Activated B cell treated with CpG ODN at 0.5 μM for 24 hours (primary cell): ENCODE data around the gene SLC52A1. TPM values are rescaled to one million over a fixed set of nuclear protein-coding genes. Genes with fewer than 3 reads are reported as not detected.

ENCODE experiments used
- ATAC-seq: fragments of 200-7000 bp; cut with Tn5 transposase; one replicate; pipeline ENCODE4 v1.10.0; 2021; ENCODE audit warnings: low read depth, mild to moderate bottlenecking, moderate library complexity
- CTCF ChIA-PET: fragments of 350-600 bp; sonication (Branson Sonifier 250); formaldehyde crosslinking; loops from one replicate; lab custom pipeline; 2021; ENCODE audit warnings: antibody characterized with exemption; lab: Charles Lee
- POLR2A ChIA-PET: fragments of 350-600 bp; sonication (Branson Sonifier 250); formaldehyde crosslinking; loops from one replicate; lab custom pipeline; 2021; ENCODE audit warnings: antibody characterized with exemption; lab: Charles Lee
- DNase-seq: peaks from one replicate; pipeline ENCODE4 v3.0.0; 2022
- H3K27ac Mint-ChIP-seq: one replicate; pipeline ENCODE4 v1.8.0; 2020; ENCODE audit warnings: mixed read lengths
- H3K27me3 Mint-ChIP-seq: one replicate; pipeline ENCODE4 v1.8.0; 2021; ENCODE audit warnings: mixed read lengths
- H3K36me3 Mint-ChIP-seq: one replicate; pipeline ENCODE4 v1.8.0; 2021; ENCODE audit warnings: low read depth, mixed read lengths
- H3K4me1 Mint-ChIP-seq: one replicate; pipeline ENCODE4 v1.8.0; 2021; ENCODE audit warnings: mixed read lengths
- H3K4me3 Mint-ChIP-seq: one replicate; pipeline ENCODE4 v1.8.0; 2020; ENCODE audit warnings: mild to moderate bottlenecking, mixed read lengths
- H3K9me3 Mint-ChIP-seq: one replicate; pipeline ENCODE4 v1.8.0; 2020; ENCODE audit warnings: mixed read lengths
- CTCF ChIP-seq: fragments of 200-600 bp; IDR thresholded peaks from one replicate; pipeline ENCODE4 v1.8.0; 2022; ENCODE audit warnings: antibody characterized with exemption, mild to moderate bottlenecking
- intact Hi-C: fragments of 100-400 bp; cut with micrococcal nuclease; formaldehyde crosslinking; loops from one replicate; pipeline ENCODE4 v1.15.1; 2024
- total RNA-seq: library from RNA; stranded (reverse); gene quantifications from 2 replicates; pipeline ENCODE4 v1.2.3, GENCODE V29; 2022

SLC52A1 gene
- total RNA-seq, 1 donor from 2014 or later, result 0.09 TPM

- ATAC-seq (no peak), DNase-seq (no peak)
- POLR2A ChIA-PET, result no interaction called here
- Mint-ChIP-seq H3K9me3 (no peaks in the 10 kb centered on the region), H3K4me3 (no peak overlapping the region), H3K36me3 (no peaks in the 10 kb centered on the region), H3K27me3 (no peaks in the 10 kb centered on the region), H3K4me1 (peaks cover 8% of the 10 kb centered on the region), H3K27ac (no peak overlapping the region)
- intact Hi-C loops, result no loop called here
- TF ChIP-seq CTCF, result no peak
- CTCF ChIA-PET, result no interaction called here
Measured at GRCh38 chr17:5042157-5043022, 7.2 kb upstream of the SLC52A1 start.

GRCh38 chr17:5034651-5035050 lies 575 bp downstream of the SLC52A1 start:
- peaks cover 10% of the 10 kb centered on the region for H3K27me3 Mint-ChIP-seq
- DNase-seq, result no peak
- no peaks in the 10 kb centered on the region for H3K36me3 Mint-ChIP-seq
- H3K27ac Mint-ChIP-seq, result no peak overlapping the region
- H3K4me3 Mint-ChIP-seq, result no peak overlapping the region
- intact Hi-C loops, result loop anchor here (5.0 kb wide), 2 partner anchors 78 to 203 kb away; partner anchors contain the start of gene ZNF232
- H3K9me3 Mint-ChIP-seq, result no peaks in the 10 kb centered on the region
- CTCF ChIA-PET, result interaction anchor here (1.3 to 3.6 kb wide), 2 partner anchors 15 to 27 kb away, joined by 3 to 13 read pairs; no protein-coding TSS in a partner anchor
- no peak for TF ChIP-seq CTCF
- POLR2A ChIA-PET, result interaction anchor here (0.7 kb wide), 1 partner anchor 19 kb away, joined by 3 read pairs; no protein-coding TSS in a partner anchor
- ATAC-seq, result no peak
- peaks cover 14% of the 10 kb centered on the region for H3K4me1 Mint-ChIP-seq

GRCh38 chr17:5034063-5034462 lies 1.2 kb downstream of the SLC52A1 start:
- ChIA-PET POLR2A (no interaction called here), CTCF (interaction anchor here (1.3 to 3.6 kb wide), 2 partner anchors 16 to 28 kb away, joined by 3 to 13 read pairs; no protein-coding TSS in a partner anchor)
- TF ChIP-seq CTCF, result no peak
- Mint-ChIP-seq H3K27ac (no peak overlapping the region), H3K4me3 (no peak overlapping the region), H3K9me3 (no peaks in the 10 kb centered on the region), H3K36me3 (no peaks in the 10 kb centered on the region), H3K4me1 (peaks cover 14% of the 10 kb centered on the region), H3K27me3 (peaks cover 10% of the 10 kb centered on the region)
- intact Hi-C loops, result loop anchor here (5.0 kb wide), 2 partner anchors 78 to 203 kb away; partner anchors contain the start of gene ZNF232
- DNase-seq (no peak), ATAC-seq (no peak)

- DNase-seq, result no peak
- Mint-ChIP-seq H3K27ac (no peak overlapping the region), H3K36me3 (no peaks in the 10 kb centered on the region), H3K4me1 (peaks cover 14% of the 10 kb centered on the region), H3K4me3 (no peak overlapping the region), H3K27me3 (peaks cover 10% of the 10 kb centered on the region), H3K9me3 (no peaks in the 10 kb centered on the region)
- no peak for TF ChIP-seq CTCF
- intact Hi-C loops, result loop anchor here (5.0 kb wide), 2 partner anchors 79 to 204 kb away; partner anchors contain the start of gene ZNF232
- ChIA-PET POLR2A (no interaction called here), CTCF (interaction anchor here (1.3 to 3.6 kb wide), 2 partner anchors 16 to 28 kb away, joined by 3 to 13 read pairs; no protein-coding TSS in a partner anchor)
- no peak for ATAC-seq
Measured at GRCh38 chr17:5033352-5034015, 1.7 kb downstream of the SLC52A1 start.
